ENCODE data around the gene SLC38A8. TPM values are rescaled to one million over a fixed set of nuclear protein-coding genes. Genes with fewer than 3 reads are reported as not detected.

SLC38A8 gene
- polyA plus RNA-seq, 2 of the 4 experiments (the other 2 are of a cell fraction): not detected

DNA sequence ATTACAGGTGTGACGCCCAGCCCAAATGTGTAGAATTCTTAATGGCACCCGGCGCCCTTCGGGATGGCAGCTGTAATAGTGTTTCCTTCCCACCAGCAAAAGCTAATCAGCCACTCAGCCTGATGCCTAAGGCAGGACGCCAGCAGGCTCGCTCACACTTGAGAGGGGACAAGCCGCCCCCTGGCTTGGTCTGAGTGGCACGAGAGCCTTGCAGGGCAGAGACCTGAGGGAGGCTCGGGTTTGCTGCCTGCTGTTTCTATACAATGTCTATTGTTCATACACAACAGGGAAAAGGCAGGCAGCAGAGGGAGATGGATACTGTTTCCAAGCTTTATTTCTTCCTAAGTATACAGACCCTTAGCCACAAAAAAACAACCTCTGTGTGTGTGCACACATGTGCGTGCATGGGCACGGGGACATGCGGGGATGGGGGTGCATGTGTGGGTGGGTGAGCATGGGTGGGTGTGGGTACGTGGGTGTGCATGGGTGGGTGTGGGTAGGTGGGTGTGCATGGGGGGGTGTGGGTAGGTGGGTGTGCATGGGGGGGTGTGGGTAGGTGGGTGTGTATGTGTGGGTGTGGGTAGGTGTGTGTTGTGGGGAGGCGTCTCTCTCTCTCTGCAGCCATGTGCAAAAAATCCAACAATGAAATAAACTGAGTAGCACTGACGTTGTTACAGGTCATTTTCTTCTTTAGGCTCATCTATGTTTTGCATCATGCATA is 10.0 kb downstream of the SLC38A8 start (continued):
- TF ChIP-seq, protein P1, sequence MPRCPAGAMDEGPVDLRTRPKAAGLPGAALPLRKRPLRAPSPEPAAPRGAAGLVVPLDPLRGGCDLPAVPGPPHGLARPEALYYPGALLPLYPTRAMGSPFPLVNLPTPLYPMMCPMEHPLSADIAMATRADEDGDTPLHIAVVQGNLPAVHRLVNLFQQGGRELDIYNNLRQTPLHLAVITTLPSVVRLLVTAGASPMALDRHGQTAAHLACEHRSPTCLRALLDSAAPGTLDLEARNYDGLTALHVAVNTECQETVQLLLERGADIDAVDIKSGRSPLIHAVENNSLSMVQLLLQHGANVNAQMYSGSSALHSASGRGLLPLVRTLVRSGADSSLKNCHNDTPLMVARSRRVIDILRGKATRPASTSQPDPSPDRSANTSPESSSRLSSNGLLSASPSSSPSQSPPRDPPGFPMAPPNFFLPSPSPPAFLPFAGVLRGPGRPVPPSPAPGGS (IDR thresholded peaks at IDR 0.05): no peak
- TF ChIP-seq RNF2 (IDR thresholded peaks at IDR 0.05; ENCODE audit: borderline replicate concordance, low read depth): no peak

DNA sequence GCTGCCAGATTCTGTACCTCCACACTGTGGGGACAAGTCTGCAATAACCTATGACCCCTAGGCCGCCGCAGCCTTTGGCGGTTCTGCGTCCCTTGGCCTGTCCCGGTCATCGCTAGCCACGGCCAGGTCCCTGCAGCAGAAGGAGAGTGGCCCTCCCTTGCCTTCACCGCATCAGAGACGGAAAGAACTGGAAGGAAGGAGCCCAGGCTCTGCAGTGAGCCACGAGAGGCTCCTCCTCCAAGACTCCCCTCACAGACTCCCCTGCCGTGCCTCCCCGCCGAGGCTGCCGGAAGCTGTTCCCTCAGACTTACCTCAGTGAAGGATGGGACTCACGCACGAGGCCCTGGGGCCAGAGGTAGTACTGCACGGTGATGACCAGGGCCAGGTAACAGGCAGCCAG is 11.0 kb downstream of the SLC38A8 start:
- TF ChIP-seq RNF2 (IDR thresholded peaks at IDR 0.05; ENCODE audit: borderline replicate concordance, low read depth) (no peak), EHMT2 (IDR thresholded peaks at IDR 0.05; ENCODE audit: low read depth) (no peak), KDM5A (IDR thresholded peaks at IDR 0.05) (no peak), HEYL (CRISPR knock-in tag; IDR thresholded peaks at IDR 0.05) (no peak), CBX8 (IDR thresholded peaks at IDR 0.05) (no peak), ESRRA (IDR thresholded peaks at IDR 0.05; ENCODE audit: borderline replicate concordance, low read length) (no peak), NFE2L2 (conservative IDR thresholded peaks at IDR 0.05; ENCODE audit: low read length) (no peak), HOXA7 (CRISPR knock-in tag; IDR thresholded peaks at IDR 0.05) (no peak), ZNF302 (CRISPR knock-in tag; IDR thresholded peaks at IDR 0.05) (no peak), TP53 (CRISPR knock-in tag; IDR thresholded peaks at IDR 0.05) (no peak)
- TF ChIP-seq, protein P2, sequence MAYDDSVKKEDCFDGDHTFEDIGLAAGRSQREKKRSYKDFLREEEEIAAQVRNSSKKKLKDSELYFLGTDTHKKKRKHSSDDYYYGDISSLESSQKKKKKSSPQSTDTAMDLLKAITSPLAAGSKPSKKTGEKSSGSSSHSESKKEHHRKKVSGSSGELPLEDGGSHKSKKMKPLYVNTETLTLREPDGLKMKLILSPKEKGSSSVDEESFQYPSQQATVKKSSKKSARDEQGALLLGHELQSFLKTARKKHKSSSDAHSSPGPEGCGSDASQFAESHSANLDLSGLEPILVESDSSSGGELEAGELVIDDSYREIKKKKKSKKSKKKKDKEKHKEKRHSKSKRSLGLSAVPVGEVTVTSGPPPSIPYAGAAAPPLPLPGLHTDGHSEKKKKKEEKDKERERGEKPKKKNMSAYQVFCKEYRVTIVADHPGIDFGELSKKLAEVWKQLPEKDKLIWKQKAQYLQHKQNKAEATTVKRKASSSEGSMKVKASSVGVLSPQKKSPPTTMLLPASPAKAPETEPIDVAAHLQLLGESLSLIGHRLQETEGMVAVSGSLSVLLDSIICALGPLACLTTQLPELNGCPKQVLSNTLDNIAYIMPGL (CRISPR knock-in tag; IDR thresholded peaks at IDR 0.05; ENCODE audit: borderline replicate concordance): no peak
- no peak overlapping the region for H3K4me3 ChIP-seq
- POLR2A ChIA-PET: no interaction called here
- ATAC-seq (no peak), DNase-seq (ENCODE audit: low read depth in 1 of 2, low spot score in 1 of 2) (no peak), FAIRE-seq (no peak)
- no peak overlapping the region for H3K4me2 ChIP-seq
- no peaks in the 10 kb centered on the region; the same call in 2 of the 3 replicates for H3K9me3 ChIP-seq
- no peaks in the 10 kb centered on the region for H3K4me1 ChIP-seq
- WGBS (ENCODE audit: missing lambda C conversion rate): 77% methylated on average over 15 of the region's 17 CpGs
- CTCF ChIA-PET: interaction anchor here (0.7 kb wide), 1 partner anchor 134 kb away, joined by 3 read pairs; no protein-coding TSS in a partner anchor
- H3K27ac ChIP-seq: no peak overlapping the region

DNA sequence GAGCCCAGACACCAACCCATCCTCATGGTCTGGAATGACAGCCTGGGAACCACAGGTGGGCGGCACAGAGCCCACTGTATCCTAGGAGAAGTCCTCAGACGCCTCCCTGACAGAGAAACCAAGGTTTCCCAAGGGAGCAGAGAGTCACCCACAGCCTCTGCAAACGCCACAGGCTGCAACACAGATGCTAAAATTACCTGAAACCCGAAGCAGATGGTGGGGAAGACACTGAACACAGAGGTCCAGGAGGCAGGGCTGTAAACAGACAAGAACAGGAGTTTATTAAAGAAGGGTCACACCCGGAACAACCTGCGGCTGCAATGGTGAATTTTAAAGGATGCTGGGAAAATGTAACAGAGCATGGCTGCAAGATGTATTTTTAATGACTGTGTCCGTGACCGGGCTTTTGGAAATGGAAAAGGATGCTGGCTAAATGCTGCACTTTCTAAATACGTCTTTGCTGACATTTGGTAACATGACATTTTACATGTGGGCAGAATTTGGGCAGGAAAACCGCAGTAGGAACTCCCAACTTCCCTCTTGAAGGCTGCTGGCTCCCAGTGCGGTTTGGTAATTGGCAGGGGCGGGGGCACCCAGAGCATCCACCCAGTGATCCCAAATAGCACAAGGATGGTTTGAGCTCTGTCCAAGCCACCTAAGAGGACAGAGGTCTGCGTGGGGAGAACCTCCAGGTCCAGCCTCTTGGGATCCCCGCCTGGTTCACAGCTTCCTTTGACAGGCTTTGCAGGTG is 13.1 kb downstream of the SLC38A8 start:
- ChIA-PET POLR2A (no interaction called here), CTCF (no interaction called here)
- Histone ChIP-seq H3K9me3 (no peaks in the 10 kb centered on the region), H3K4me1 (no peaks in the 10 kb centered on the region), H3K27ac (no peak overlapping the region), H3K4me3 (no peak overlapping the region), H3K4me2 (no peak overlapping the region)
- no peak for ATAC-seq
- TF ChIP-seq TP53 (CRISPR knock-in tag; IDR thresholded peaks at IDR 0.05): no peak
- no peak for TF ChIP-seq NPAS2 (CRISPR knock-in tag; IDR thresholded peaks at IDR 0.05; ENCODE audit: borderline replicate concordance)
- no peak for TF ChIP-seq POLR2AphosphoS2 (conservative IDR thresholded peaks at IDR 0.05; ENCODE audit: low read length)
- TF ChIP-seq, protein P3, sequence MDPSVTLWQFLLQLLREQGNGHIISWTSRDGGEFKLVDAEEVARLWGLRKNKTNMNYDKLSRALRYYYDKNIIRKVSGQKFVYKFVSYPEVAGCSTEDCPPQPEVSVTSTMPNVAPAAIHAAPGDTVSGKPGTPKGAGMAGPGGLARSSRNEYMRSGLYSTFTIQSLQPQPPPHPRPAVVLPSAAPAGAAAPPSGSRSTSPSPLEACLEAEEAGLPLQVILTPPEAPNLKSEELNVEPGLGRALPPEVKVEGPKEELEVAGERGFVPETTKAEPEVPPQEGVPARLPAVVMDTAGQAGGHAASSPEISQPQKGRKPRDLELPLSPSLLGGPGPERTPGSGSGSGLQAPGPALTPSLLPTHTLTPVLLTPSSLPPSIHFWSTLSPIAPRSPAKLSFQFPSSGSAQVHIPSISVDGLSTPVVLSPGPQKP (IDR thresholded peaks at IDR 0.05; ENCODE audit: low read depth, low read length): no peak
- no peak for TF ChIP-seq SREBF2 (IDR thresholded peaks at IDR 0.05)
- no peak for TF ChIP-seq CEBPB (IDR thresholded peaks at IDR 0.05)
- no peak for TF ChIP-seq RNF2 (IDR thresholded peaks at IDR 0.05; ENCODE audit: borderline replicate concordance, low read depth)
- no peak for TF ChIP-seq CHD4 (IDR thresholded peaks at IDR 0.05; ENCODE audit: borderline replicate concordance)
- TF ChIP-seq, protein P4, sequence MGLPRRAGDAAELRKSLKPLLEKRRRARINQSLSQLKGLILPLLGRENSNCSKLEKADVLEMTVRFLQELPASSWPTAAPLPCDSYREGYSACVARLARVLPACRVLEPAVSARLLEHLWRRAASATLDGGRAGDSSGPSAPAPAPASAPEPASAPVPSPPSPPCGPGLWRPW (IDR thresholded peaks at IDR 0.05): no peak
- TF ChIP-seq EHF (CRISPR knock-in tag; IDR thresholded peaks at IDR 0.05): no peak
- TF ChIP-seq EHMT2 (IDR thresholded peaks at IDR 0.05; ENCODE audit: low read depth): no peak
- TF ChIP-seq POLR2A (IDR thresholded peaks at IDR 0.05; ENCODE audit: low read length): no peak
- TF ChIP-seq, protein P1 (IDR thresholded peaks at IDR 0.05): no peak
- DNase-seq (ENCODE audit: low read depth in 1 of 2, low spot score in 1 of 2): no peak
- no peak for FAIRE-seq
- 52% methylated on average over 14 of the region's 14 CpGs for WGBS (ENCODE audit: missing lambda C conversion rate)
